ENCODE results near the gene HEATR3. TPM values are rescaled to one million over a fixed set of nuclear protein-coding genes. Genes with fewer than 3 reads are reported as not detected.

HEATR3 gene
- total and polyA plus RNA-seq, 2 of the 13 experiments (the other 11 are each of a cell fraction or from before 2014, with no cell fraction given) = 22.4 to 52.4 TPM

DNA sequence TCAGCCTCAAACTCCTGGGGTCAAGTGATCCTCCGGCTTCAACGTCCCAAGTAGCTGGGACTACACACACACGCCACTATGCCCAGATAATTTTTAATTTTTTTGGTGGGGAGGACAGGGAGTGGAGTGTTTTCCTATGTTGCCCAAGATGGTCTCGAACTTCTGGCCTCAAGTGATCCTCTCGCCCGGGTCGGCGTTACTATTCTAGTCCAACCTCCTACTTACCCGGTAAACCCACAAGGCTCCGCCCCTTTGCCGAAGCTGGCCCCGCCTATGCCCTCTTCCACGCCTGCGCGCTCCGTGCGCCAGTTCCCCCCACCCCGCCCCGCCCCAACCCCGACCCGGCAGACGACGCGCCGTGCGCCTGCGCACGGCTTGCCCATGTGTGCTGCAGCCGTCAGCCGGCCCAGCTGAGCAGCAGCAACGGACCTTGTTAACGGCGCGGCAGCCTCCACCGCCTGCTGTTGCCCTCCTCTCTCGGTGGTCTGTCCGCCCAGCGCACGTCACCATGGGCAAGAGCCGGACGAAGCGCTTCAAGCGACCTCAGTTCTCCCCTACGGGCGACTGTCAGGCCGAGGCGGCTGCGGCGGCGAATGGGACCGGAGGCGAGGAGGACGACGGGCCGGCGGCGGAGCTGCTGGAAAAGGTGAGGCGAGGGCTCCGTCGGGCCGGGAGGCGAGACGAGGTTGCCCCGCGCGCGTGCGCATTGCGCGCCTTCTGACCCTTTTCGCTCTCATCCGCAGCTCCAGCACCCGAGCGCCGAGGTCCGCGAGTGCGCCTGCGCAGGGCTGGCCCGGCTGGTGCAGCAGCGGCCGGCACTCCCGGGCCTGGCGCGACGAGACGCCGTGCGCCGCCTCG lies at the start of gene HEATR3 (continued):
- TF ChIP-seq, protein P1, sequence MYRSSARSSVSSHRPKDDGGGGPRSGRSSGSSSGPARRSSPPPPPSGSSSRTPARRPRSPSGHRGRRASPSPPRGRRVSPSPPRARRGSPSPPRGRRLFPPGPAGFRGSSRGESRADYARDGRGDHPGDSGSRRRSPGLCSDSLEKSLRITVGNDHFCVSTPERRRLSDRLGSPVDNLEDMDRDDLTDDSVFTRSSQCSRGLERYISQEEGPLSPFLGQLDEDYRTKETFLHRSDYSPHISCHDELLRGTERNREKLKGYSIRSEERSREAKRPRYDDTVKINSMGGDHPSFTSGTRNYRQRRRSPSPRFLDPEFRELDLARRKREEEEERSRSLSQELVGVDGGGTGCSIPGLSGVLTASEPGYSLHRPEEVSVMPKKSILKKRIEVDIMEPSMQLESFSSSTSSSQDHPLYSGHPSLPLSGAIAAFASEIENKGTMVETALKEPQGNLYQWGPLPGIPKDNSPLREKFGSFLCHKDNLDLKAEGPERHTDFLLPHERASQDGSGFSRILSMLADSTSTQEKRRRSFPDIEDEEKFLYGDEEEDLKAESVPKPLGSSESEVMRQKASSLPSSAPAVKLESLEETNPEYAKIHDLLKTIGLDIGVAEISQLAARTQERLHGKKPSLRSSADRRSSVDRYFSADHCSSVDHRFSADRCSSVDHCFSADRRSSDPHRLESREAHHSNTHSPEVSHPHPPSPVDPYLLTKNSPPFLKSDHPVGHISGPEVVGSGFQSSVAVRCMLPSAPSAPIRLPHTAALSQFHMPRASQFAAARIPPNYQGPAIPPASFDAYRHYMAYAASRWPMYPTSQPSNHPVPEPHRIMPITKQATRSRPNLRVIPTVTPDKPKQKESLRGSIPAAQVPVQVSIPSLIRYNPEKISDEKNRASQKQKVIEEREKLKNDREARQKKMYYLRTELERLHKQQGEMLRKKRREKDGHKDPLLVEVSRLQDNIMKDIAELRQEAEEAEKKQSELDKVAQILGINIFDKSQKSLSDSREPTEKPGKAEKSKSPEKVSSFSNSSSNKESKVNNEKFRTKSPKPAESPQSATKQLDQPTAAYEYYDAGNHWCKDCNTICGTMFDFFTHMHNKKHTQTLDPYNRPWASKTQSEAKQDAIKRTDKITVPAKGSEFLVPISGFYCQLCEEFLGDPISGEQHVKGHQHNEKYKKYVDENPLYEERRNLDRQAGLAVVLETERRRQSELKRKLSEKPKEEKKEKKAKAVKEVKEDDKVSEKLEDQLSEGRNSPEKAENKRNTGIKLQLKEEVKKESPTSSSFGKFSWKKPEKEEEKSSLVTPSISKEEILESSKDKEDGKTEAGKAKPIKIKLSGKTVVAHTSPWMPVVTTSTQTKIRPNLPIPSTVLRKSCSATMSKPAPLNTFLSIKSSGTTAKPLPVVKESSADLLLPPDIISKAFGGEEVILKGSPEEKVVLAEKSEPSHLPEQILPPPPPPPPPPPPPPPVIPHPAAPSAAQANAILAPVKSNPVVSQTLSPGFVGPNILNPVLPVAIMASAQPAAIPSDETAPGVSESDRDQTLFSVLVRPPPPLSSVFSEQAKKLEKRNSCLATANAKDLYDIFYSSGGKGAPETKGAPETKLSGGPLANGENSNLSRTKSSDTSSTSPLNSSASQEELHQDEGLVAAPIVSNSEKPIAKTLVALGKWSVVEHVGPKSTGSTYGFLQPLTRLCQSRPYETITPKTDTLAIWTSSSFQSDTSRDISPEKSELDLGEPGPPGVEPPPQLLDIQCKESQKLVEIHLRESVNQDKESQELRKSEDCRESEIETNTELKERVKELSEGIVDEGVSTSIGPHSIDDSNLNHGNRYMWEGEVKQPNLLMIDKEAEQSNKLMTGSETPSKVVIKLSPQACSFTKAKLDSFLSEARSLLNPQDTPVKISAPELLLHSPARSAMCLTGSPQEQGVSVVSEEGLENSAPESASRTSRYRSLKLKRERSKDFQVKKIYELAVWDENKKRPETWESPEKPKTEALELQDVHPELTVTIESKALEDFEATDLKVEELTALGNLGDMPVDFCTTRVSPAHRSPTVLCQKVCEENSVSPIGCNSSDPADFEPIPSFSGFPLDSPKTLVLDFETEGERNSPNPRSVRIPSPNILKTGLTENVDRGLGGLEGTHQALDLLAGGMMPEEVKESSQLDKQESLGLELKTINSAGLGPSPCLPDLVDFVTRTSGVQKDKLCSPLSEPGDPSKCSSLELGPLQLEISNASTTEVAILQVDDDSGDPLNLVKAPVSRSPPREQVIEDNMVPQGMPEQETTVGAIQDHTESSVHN (CRISPR knock-in tag; IDR thresholded peaks at IDR 0.05) = 0 out of 2 replicates have a peak, but pooled peaks have one; percentile 31
- TF ChIP-seq GATAD1 (CRISPR knock-in tag; IDR thresholded peaks at IDR 0.05) (peak; percentile 38; the same call in 1 of the 2 replicates), GATA4 (IDR thresholded peaks at IDR 0.05; ENCODE audit: borderline replicate concordance, low read depth) (no peak), ATM (IDR thresholded peaks at IDR 0.05; ENCODE audit: borderline replicate concordance) (no peak), ZNF883 (CRISPR knock-in tag; IDR thresholded peaks at IDR 0.05; ENCODE audit: not compliant biosample characterization) (peak; percentile 91), KMT2A (CRISPR knock-in tag; IDR thresholded peaks at IDR 0.05) (peak; percentile 74; the same call in 1 of the 2 replicates), ZSCAN29 (CRISPR knock-in tag; conservative IDR thresholded peaks at IDR 0.05) (no peak), ZNF282 (IDR thresholded peaks at IDR 0.05; ENCODE audit: partially characterized antibody) (no peak), TEAD2 (CRISPR knock-in tag; IDR thresholded peaks at IDR 0.05) (peak; percentile 75; the same call in 1 of the 2 replicates), HDAC1 (CRISPR knock-in tag; IDR thresholded peaks at IDR 0.05) (peak; percentile 94)
- TF ChIP-seq, protein P2, sequence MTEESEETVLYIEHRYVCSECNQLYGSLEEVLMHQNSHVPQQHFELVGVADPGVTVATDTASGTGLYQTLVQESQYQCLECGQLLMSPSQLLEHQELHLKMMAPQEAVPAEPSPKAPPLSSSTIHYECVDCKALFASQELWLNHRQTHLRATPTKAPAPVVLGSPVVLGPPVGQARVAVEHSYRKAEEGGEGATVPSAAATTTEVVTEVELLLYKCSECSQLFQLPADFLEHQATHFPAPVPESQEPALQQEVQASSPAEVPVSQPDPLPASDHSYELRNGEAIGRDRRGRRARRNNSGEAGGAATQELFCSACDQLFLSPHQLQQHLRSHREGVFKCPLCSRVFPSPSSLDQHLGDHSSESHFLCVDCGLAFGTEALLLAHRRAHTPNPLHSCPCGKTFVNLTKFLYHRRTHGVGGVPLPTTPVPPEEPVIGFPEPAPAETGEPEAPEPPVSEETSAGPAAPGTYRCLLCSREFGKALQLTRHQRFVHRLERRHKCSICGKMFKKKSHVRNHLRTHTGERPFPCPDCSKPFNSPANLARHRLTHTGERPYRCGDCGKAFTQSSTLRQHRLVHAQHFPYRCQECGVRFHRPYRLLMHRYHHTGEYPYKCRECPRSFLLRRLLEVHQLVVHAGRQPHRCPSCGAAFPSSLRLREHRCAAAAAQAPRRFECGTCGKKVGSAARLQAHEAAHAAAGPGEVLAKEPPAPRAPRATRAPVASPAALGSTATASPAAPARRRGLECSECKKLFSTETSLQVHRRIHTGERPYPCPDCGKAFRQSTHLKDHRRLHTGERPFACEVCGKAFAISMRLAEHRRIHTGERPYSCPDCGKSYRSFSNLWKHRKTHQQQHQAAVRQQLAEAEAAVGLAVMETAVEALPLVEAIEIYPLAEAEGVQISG (CRISPR knock-in tag; IDR thresholded peaks at IDR 0.05) = peak; percentile 76; the same call in 1 of the 2 replicates

All from HepG2 (cell line).